Neutrophil (primary cell): ENCODE measurements around the gene FRK.

Source experiments
- H3K27ac ChIP-seq: fragments of 200-600 bp; sonication (generic); 2 replicates; pipeline ENCODE4 v1.5.1; 2016; ENCODE audit warnings: mild to moderate bottlenecking, moderate library complexity
- H3K27me3 ChIP-seq: fragments of 200-600 bp; sonication (generic); 2 replicates; pipeline ENCODE4 v1.6.0; 2016; ENCODE audit warnings: mild to moderate bottlenecking
- H3K36me3 ChIP-seq: fragments of 200-600 bp; sonication (generic); 2 replicates; pipeline ENCODE4 v1.5.1; 2017
- H3K4me1 ChIP-seq, 2 experiments: fragments of 200-600 bp in 1 of 2; sonication (generic) in 1 of 2; 1 replicate in 1 of 2; 2 replicates in 1 of 2; pipeline versions ENCODE4 v1.5.1 to v1.6.1; 2013 to 2016; ENCODE audit warnings: low read depth in 1 of 2, low read length in 1 of 2, mild to moderate bottlenecking in 1 of 2, moderate library complexity in 1 of 2; ENCODE audit not compliant: control insufficient read depth in 1 of 2, insufficient read depth in 1 of 2
- H3K4me3 ChIP-seq, 2 experiments: fragments of 200-600 bp in 1 of 2; sonication (generic) in 1 of 2; 1 replicate in 1 of 2; 2 replicates in 1 of 2; pipeline ENCODE4 v1.5.1; 2013 to 2016; ENCODE audit warnings: low read depth in 1 of 2, low read length in 1 of 2, mild to moderate bottlenecking in 1 of 2, moderate library complexity in 1 of 2
- H3K9me3 ChIP-seq: fragments of 200-600 bp; sonication (generic); 2 replicates; pipeline ENCODE4 v1.5.1; 2016
- CTCF ChIP-seq: fragments of 200-600 bp; sonication (generic); IDR thresholded peaks from 2 replicates; pipeline ENCODE4 v1.5.1; 2016; ENCODE audit warnings: antibody characterized with exemption

The FRK gene

GRCh38 chr6:116003668-116004067 is 57.0 kb downstream of the FRK start:
- no peaks in the 10 kb centered on the region for H3K27me3 ChIP-seq
- no peaks in the 10 kb centered on the region for H3K36me3 ChIP-seq
- H3K4me1 ChIP-seq, result no peaks in the 10 kb centered on the region
- H3K9me3 ChIP-seq, result no peaks in the 10 kb centered on the region
- H3K4me3 ChIP-seq, result no peak overlapping the region
- no peak for TF ChIP-seq CTCF
- no peak overlapping the region for H3K27ac ChIP-seq

GRCh38 chr6:116002756-116003155 is 57.9 kb downstream of the FRK start:
- Histone ChIP-seq H3K27me3 (no peaks in the 10 kb centered on the region), H3K4me3 (no peak overlapping the region), H3K27ac (no peak overlapping the region), H3K9me3 (no peaks in the 10 kb centered on the region), H3K4me1 (no peaks in the 10 kb centered on the region), H3K36me3 (no peaks in the 10 kb centered on the region)
- TF ChIP-seq CTCF, result no peak

- Histone ChIP-seq H3K4me3 (no peak overlapping the region), H3K36me3 (no peaks in the 10 kb centered on the region), H3K4me1 (no peaks in the 10 kb centered on the region), H3K27me3 (no peaks in the 10 kb centered on the region), H3K27ac (no peak overlapping the region), H3K9me3 (no peaks in the 10 kb centered on the region)
- TF ChIP-seq CTCF, result no peak
These were observed 61.5 kb downstream of the FRK start for GRCh38 chr6:115999235-115999634.

DNA sequence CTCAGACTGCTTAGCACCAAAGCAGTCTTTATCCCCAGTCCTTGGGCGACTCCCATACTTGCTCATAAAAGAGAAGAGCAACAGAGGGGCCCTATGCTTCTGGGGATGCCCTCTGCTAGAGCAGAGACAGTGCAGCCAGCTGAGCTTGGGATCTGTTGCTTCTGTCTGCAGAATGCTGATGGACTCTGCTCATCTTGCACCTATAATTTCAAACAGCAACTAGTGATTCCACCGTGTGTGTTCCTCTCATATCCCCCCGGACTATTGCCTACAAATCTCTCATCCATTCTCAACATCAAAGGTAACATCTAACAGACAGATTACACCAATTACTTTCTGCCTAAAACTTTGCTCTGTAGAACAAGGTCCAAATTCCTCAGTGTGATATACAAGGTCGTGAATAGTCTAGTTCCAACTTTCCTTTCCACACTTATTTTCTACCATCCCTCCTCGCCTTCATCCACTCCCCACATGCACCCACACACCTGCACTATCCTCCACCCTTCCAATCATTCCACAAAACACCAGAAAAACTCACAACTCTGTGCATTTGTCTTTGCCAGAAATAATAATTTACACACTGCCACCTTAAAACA is 62.6 kb downstream of the FRK start:
- no peak for TF ChIP-seq CTCF
- H3K36me3 ChIP-seq, result no peaks in the 10 kb centered on the region
- H3K4me1 ChIP-seq, result no peaks in the 10 kb centered on the region
- no peaks in the 10 kb centered on the region for H3K9me3 ChIP-seq
- no peak overlapping the region for H3K4me3 ChIP-seq
- H3K27ac ChIP-seq, result no peak overlapping the region
- no peaks in the 10 kb centered on the region for H3K27me3 ChIP-seq

- Histone ChIP-seq H3K9me3 (no peaks in the 10 kb centered on the region), H3K27ac (no peak overlapping the region), H3K4me3 (no peak overlapping the region), H3K4me1 (no peaks in the 10 kb centered on the region), H3K36me3 (no peaks in the 10 kb centered on the region), H3K27me3 (no peaks in the 10 kb centered on the region)
- no peak for TF ChIP-seq CTCF
These were observed 74.7 kb downstream of the FRK start for GRCh38 chr6:115986026-115986425.

- H3K27ac ChIP-seq, result no peak overlapping the region
- H3K36me3 ChIP-seq, result no peaks in the 10 kb centered on the region
- no peaks in the 10 kb centered on the region for H3K4me1 ChIP-seq
- H3K27me3 ChIP-seq, result no peaks in the 10 kb centered on the region
- no peak for TF ChIP-seq CTCF
- no peaks in the 10 kb centered on the region for H3K9me3 ChIP-seq
- H3K4me3 ChIP-seq, result no peak overlapping the region
These were observed 75.9 kb downstream of the FRK start for GRCh38 chr6:115984809-115985208.
